HepG2 (cell line): ENCODE measurements around the gene TCF12. TPM values are rescaled to one million over a fixed set of nuclear protein-coding genes. Genes with fewer than 3 reads are reported as not detected.
A peak's percentile ranks its signal among the peaks of the same experiment; 100 is the strongest.

Source experiments
- ATAC-seq: fragments of 200-7000 bp; cut with Tn5 transposase; 3 replicates; pipeline ENCODE4 v1.9.1; 2020; ENCODE audit warnings: mild to moderate bottlenecking, moderate library complexity
- BruUV-seq: library from RNA; stranded (reverse); fragments of 400-500 nt; replicated peaks from 2 replicates; lab custom pipeline; 2021; lab: Mats Ljungman, UMichigan
- CTCF ChIA-PET: fragments of 300-600 bp; formaldehyde crosslinking; extraction: SDS; loops from one replicate; lab custom pipeline; 2021; ENCODE audit warnings: low total read pairs, inconsistent platforms, low intra/inter-chr PET ratio; lab: Yijun Ruan, JAX
- POLR2A ChIA-PET: fragments of 350-600 bp; sonication (Branson Sonifier 250); formaldehyde crosslinking; loops from one replicate; lab custom pipeline; 2020; ENCODE audit warnings: antibody characterized with exemption, inconsistent platforms; lab: Yijun Ruan, JAX
- DNase-seq: peaks from one replicate; pipeline ENCODE4 v3.0.0-alpha.2; 2015; ENCODE audit warnings: low spot score
- FAIRE-seq: peaks from 3 replicates; lab custom pipeline; 2011; peaks lifted over from hg19 to GRCh38; lab: Jason Lieb, UNC
- H2AFZ ChIP-seq: one replicate; pipeline ENCODE4 v1.6.1; 2011; ENCODE audit warnings: low read length, inconsistent platforms
- H3K27ac ChIP-seq: fragments of 300-600 bp; 3 replicates; pipeline ENCODE4 v1.8.0; 2011; ENCODE audit warnings: mixed run types, mild to moderate bottlenecking, mixed read lengths, low read length, inconsistent platforms; ENCODE audit not compliant: insufficient read depth; ENCODE audit errors: extremely low read length
- H3K27me3 ChIP-seq, 2 experiments: fragments of 200-600 bp in 1 of 2; 2 replicates in 1 of 2; 3 replicates in 1 of 2; pipeline versions ENCODE4 v1.6.0 to v1.8.0; 2011; ENCODE audit warnings: low read length in 2 of 2, mild to moderate bottlenecking in 2 of 2, moderate library complexity in 2 of 2, inconsistent platforms in 1 of 2; ENCODE audit not compliant: insufficient read depth in 2 of 2, control insufficient read depth in 1 of 2
- H3K36me3 ChIP-seq, 2 experiments: fragments of 200-600 bp in 1 of 2; replicated peaks in 1 of 2; 2 replicates in 1 of 2; 3 replicates in 1 of 2; pipeline versions ENCODE4 v1.5.1 to v1.8.0; 2011; ENCODE audit warnings: low read length in 2 of 2, inconsistent platforms in 1 of 2; ENCODE audit not compliant: insufficient read depth in 2 of 2, control insufficient read depth in 1 of 2
- H3K4me1 ChIP-seq: 2 replicates; pipeline ENCODE4 v1.5.1; 2012; ENCODE audit warnings: low read length, inconsistent platforms; ENCODE audit not compliant: insufficient read depth
- H3K4me2 ChIP-seq: 2 replicates; pipeline ENCODE4 v1.6.0; 2011; ENCODE audit warnings: low read depth, low read length, inconsistent platforms
- H3K4me3 ChIP-seq, 3 experiments: fragments of 200-600 bp in 1 of 3; sonication (generic), shearing (Covaris generic) in 1 of 3; replicated peaks in 1 of 3; 2 replicates each; pipeline ENCODE4 v1.5.1; 2011 to 2016; ENCODE audit warnings: low read length in 3 of 3, inconsistent platforms in 2 of 3, low read depth in 2 of 3, mild to moderate bottlenecking in 2 of 3, control low read depth in 1 of 3, mixed read lengths in 1 of 3; ENCODE audit not compliant: insufficient read depth in 1 of 3
- H3K79me2 ChIP-seq: one replicate; pipeline ENCODE4 v1.6.1; 2011; ENCODE audit warnings: low read length, inconsistent platforms; ENCODE audit not compliant: insufficient read depth
- H3K9ac ChIP-seq: 2 replicates; pipeline ENCODE4 v1.6.0; 2011; ENCODE audit warnings: mild to moderate bottlenecking, low read depth, low read length, inconsistent platforms; ENCODE audit not compliant: insufficient read depth
- H3K9me3 ChIP-seq: 2 replicates; pipeline ENCODE4 v1.5.1; 2012; ENCODE audit warnings: mild to moderate bottlenecking, low read length
- H4K20me1 ChIP-seq: 2 replicates; pipeline ENCODE4 v1.6.0; 2011; ENCODE audit warnings: inconsistent platforms, mild to moderate bottlenecking, low read length, moderate library complexity; ENCODE audit not compliant: insufficient read depth
- ATM ChIP-seq: fragments of 450-650 bp; IDR thresholded peaks from 2 replicates; pipeline ENCODE4 v1.7.1; 2017; ENCODE audit warnings: mild to moderate bottlenecking, borderline replicate concordance
- MED1 ChIP-seq: sonication (generic); formaldehyde crosslinking; IDR thresholded peaks from 2 replicates; pipeline ENCODE4 v1.4.0; 2020; ENCODE audit warnings: missing genetic modification reagents
- ZNF607 ChIP-seq: sonication (generic); formaldehyde crosslinking; IDR thresholded peaks from 2 replicates; pipeline ENCODE4 v1.5.1; 2020; ENCODE audit warnings: missing genetic modification reagents, mild to moderate bottlenecking, borderline replicate concordance
- WGBS: methylation state at CpG from one replicate; pipeline ENCODE4 v1.1.6; 2017; ENCODE audit warnings: low lambda C conversion rate; 5-methylcytosine and 5-hydroxymethylcytosine counted together
- in situ Hi-C: cut with HindIII; loops from 2 replicates; pipeline ENCODE4 v1.10.0; 2017; ENCODE audit warnings: low pct_unique_long_range_greater_than_20kb; ENCODE audit not compliant: extremely low pct_ligation_motif_present
- intact Hi-C: fragments of 100-400 bp; cut with micrococcal nuclease; formaldehyde crosslinking; loops from one replicate; pipeline ENCODE4 v1.10.0; 2022; ENCODE audit not compliant: unreplicated experiment
- polyA plus RNA-seq, 8 experiments: library from polyadenylated mRNA; depleted of rRNA in 3 of 8; stranded (reverse) in 7 of 8; unstranded in 1 of 8; fragments of >200 nt; fragmentation: Illumina TruSeq in 4 of 8; extraction: Trizol in 4 of 8; gene quantifications; 2 replicates each; pipeline versions ENCODE4 v1.2.1 to v1.2.3, GENCODE V29; 2011 to 2016; ENCODE audit warnings: low read depth in 4 of 8, missing spikeins in 1 of 8, mixed read lengths in 1 of 8; ENCODE audit not compliant: insufficient read depth in 1 of 8
- total RNA-seq, 5 experiments: library from RNA; depleted of rRNA; stranded (reverse); fragments of >200 nt; fragmentation: Illumina TruSeq; extraction: Trizol; gene quantifications; 2 replicates each; pipeline ENCODE4 v1.2.3, GENCODE V29; 2016; ENCODE audit warnings: low read depth in 1 of 5
- TF ChIP-seq, protein P1 (sequence below): sonication (generic); formaldehyde crosslinking; IDR thresholded peaks from 2 replicates; pipeline ENCODE4 v1.5.1; 2020; ENCODE audit warnings: missing genetic modification reagents, mild to moderate bottlenecking, borderline replicate concordance
- TF ChIP-seq, protein P2 (sequence below): sonication (generic); formaldehyde crosslinking; IDR thresholded peaks from 2 replicates; pipeline ENCODE4 v1.8.0; 2022; ENCODE audit warnings: missing genetic modification reagents, mild to moderate bottlenecking, borderline replicate concordance

TCF12 gene
- total and polyA plus RNA-seq, 2 of the 13 experiments (the other 11 are each of a cell fraction or from before 2014, with no cell fraction given), result 48.6 to 51.1 TPM

DNA sequence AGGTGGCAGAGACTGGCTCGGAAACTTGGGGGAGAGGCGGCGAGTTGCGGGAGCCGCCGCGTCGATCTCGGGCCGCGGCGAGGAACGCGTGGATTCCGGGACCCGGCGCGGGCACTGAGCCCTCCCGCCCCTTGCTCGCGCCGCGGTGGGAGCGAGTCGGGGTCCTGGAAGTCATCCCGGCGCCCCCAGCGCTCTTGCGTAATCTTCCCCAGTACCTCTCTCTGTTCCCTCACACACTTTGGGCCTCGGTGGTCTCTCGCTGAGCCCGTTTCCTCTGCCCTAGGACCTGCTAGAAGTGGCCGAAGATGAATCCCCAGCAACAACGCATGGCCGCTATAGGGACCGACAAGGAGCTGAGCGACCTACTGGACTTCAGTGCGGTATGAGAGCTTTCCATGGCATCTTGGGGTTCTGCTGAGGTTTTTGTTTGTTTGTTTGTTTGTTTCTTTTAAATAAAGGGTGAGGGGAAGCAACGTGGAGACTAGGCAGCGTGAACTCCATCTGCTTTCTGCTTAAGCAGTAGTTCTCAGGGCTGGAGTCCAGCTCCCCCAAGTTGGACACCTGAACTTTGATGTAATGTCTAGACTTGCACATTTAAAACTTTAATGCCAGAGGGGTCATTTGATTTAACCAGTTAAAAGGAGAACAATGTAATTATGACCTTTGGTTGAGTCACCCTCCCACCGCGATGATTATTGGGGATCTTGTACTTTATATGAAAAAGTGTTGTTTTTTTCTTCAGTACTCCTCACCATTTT lies 1.3 kb downstream of the TCF12 start (continued):
- TF ChIP-seq ATM, result no peak
- TF ChIP-seq, protein P1, sequence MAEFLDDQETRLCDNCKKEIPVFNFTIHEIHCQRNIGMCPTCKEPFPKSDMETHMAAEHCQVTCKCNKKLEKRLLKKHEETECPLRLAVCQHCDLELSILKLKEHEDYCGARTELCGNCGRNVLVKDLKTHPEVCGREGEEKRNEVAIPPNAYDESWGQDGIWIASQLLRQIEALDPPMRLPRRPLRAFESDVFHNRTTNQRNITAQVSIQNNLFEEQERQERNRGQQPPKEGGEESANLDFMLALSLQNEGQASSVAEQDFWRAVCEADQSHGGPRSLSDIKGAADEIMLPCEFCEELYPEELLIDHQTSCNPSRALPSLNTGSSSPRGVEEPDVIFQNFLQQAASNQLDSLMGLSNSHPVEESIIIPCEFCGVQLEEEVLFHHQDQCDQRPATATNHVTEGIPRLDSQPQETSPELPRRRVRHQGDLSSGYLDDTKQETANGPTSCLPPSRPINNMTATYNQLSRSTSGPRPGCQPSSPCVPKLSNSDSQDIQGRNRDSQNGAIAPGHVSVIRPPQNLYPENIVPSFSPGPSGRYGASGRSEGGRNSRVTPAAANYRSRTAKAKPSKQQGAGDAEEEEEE (CRISPR knock-in tag), result no peak
- TF ChIP-seq ZNF607 (CRISPR knock-in tag), result 0 out of 2 replicates have a peak, but pooled peaks have one; percentile 7
- TF ChIP-seq, all 625 proteins: peak for 31

DNA sequence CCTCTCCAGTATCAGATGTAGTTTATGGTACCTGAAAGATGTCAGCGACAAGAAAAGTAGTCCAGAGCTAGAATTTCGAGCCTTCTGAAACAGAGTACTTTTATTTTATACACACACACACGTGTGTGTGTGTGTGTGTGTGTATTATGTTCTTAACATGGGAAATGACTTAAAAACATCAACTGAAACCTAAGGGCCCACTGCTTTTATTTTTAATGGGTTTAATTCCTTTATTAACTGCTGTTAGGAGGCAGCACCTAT lies 1.9 kb downstream of the TCF12 start:
- Histone ChIP-seq H3K36me3 (peaks cover 0 to 9% of the 10 kb centered on the region in 2 experiments; a peak in 2 of 5 replicates), H3K4me2 (peak overlapping the region; percentile 60), H4K20me1 (no peaks in the 10 kb centered on the region), H3K4me1 (peaks cover 49% of the 10 kb centered on the region), H3K9me3 (no peaks in the 10 kb centered on the region), H3K79me2 (peaks cover 58% of the 10 kb centered on the region), H3K27ac (no peak overlapping the region), H3K27me3 (no peaks in the 10 kb centered on the region), H3K4me3 (peak overlapping the region; percentile 76 to 99 (median 88); a peak in 5 of 6 replicates), H2AFZ (no peak overlapping the region), H3K9ac (peak overlapping the region; percentile 94)
- 0 out of 2 replicates have a peak, but pooled peaks have one; percentile 8 for TF ChIP-seq MED1 (CRISPR knock-in tag)
- TF ChIP-seq, protein P2, sequence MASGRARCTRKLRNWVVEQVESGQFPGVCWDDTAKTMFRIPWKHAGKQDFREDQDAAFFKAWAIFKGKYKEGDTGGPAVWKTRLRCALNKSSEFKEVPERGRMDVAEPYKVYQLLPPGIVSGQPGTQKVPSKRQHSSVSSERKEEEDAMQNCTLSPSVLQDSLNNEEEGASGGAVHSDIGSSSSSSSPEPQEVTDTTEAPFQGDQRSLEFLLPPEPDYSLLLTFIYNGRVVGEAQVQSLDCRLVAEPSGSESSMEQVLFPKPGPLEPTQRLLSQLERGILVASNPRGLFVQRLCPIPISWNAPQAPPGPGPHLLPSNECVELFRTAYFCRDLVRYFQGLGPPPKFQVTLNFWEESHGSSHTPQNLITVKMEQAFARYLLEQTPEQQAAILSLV, result no peak
- intact Hi-C loops, result loop anchor here (10.0 kb wide), 2 partner anchors 135 to 215 kb away; no protein-coding TSS in a partner anchor
- no TSS peak for BruUV-seq
- DNase-seq (no peak), FAIRE-seq (no peak), ATAC-seq (no peak)
- in situ Hi-C loops, result no loop called here
- ChIA-PET POLR2A (interaction anchor here (3.3 kb wide), 1 partner anchor 34 kb away, joined by 60 read pairs; no protein-coding TSS in a partner anchor), CTCF (no interaction called here)
- 0% methylated on average over 3 of the region's 3 CpGs for WGBS
